ENCODE results near the gene CRTC1.

- TF ChIP-seq POLR2A (IDR thresholded peaks at IDR 0.05) (no peak), CTCF (IDR thresholded peaks at IDR 0.05) (no peak)
Observed at GRCh38 chr19:18634612-18635297, 48.7 kb upstream of the CRTC1 start.
